Hematopoietic multipotent progenitor cell treated with erythropoietin and hydrocortisone succinate and interleukin-3 and kit ligand, for 17 days (in vitro differentiated cells): ENCODE data around the gene ZNF181.

ENCODE experiments used
- DNase-seq: peaks from one replicate; pipeline ENCODE4 v3.0.0-alpha.2; 2015; ENCODE audit warnings: low spot score

Gene ZNF181

GRCh38 chr19:34759218-34759917, 25.3 kb downstream of the ZNF181 start:
- no peak for DNase-seq

GRCh38 chr19:34766386-34766785, 32.3 kb downstream of the ZNF181 start:
- DNase-seq, result no peak

- DNase-seq, result no peak
Observed at GRCh38 chr19:34767951-34768350, 33.9 kb downstream of the ZNF181 start.

GRCh38 chr19:34772697-34773554, 38.9 kb downstream of the ZNF181 start, which contains the start of gene ZNF599:
Gene ZNF599, minus strand, starts transcription at chr19:34773215. Its CDS starts 374 bp downstream, at chr19:34772841.
- DNase-seq, result peak; percentile 61

GRCh38 chr19:34773555-34773864, 39.5 kb downstream of the ZNF181 start:
- DNase-seq, result no peak

GRCh38 chr19:34774857-34775256, 40.8 kb downstream of the ZNF181 start:
- no peak for DNase-seq

- no peak for DNase-seq
Observed at GRCh38 chr19:34778342-34778741, 44.3 kb downstream of the ZNF181 start.

GRCh38 chr19:34779652-34780051, 45.6 kb downstream of the ZNF181 start:
- no peak for DNase-seq

GRCh38 chr19:34786236-34786635, 52.2 kb downstream of the ZNF181 start:
- no peak for DNase-seq

GRCh38 chr19:34787059-34787824, 53.2 kb downstream of the ZNF181 start:
- no peak for DNase-seq

- no peak for DNase-seq
Observed at GRCh38 chr19:34788074-34788473, 54.0 kb downstream of the ZNF181 start.

- DNase-seq, result no peak
Observed at GRCh38 chr19:34793565-34793964, 59.5 kb downstream of the ZNF181 start.

GRCh38 chr19:34794066-34794960, 60.3 kb downstream of the ZNF181 start:
- DNase-seq, result no peak
